OCI-LY1 (cell line): Measurements from ENCODE around the gene SLC8A1.

ENCODE experiments used
- H2AFZ ChIP-seq: fragments of 200-600 bp; sonication (generic), shearing (Covaris generic); 2 replicates; pipeline ENCODE4 v1.6.0; 2014; ENCODE audit warnings: antibody characterized with exemption, mild to moderate bottlenecking, low read length
- H3F3A ChIP-seq: fragments of 200-600 bp; sonication (generic), shearing (Covaris generic); 2 replicates; pipeline ENCODE4 v1.6.0; 2014; ENCODE audit warnings: mild to moderate bottlenecking, antibody characterized with exemption, low read length, moderate library complexity; ENCODE audit not compliant: insufficient read depth
- H3K27ac ChIP-seq: fragments of 200-600 bp; sonication (generic); 2 replicates; pipeline ENCODE4 v1.5.1; 2014; ENCODE audit warnings: low read length, mixed run types, mild to moderate bottlenecking, low read depth; ENCODE audit not compliant: poor library complexity, severe bottlenecking
- H3K27me3 ChIP-seq: fragments of 200-600 bp; sonication (generic); 2 replicates; pipeline ENCODE4 v1.6.0; 2014; ENCODE audit warnings: antibody characterized with exemption, mild to moderate bottlenecking, low read length, moderate library complexity; ENCODE audit not compliant: insufficient read depth
- H3K36me3 ChIP-seq: fragments of 200-600 bp; sonication (generic); 2 replicates; pipeline ENCODE4 v1.6.1; 2014; ENCODE audit warnings: mild to moderate bottlenecking, antibody characterized with exemption, low read length, moderate library complexity, mixed read lengths; ENCODE audit not compliant: insufficient read depth
- H3K4me1 ChIP-seq: fragments of 200-600 bp; sonication (generic); 2 replicates; pipeline ENCODE4 v1.5.1; 2014; ENCODE audit warnings: mild to moderate bottlenecking, low read length, moderate library complexity; ENCODE audit not compliant: insufficient read depth, severe bottlenecking
- H3K4me2 ChIP-seq: fragments of 200-600 bp; sonication (generic), shearing (Covaris generic); 2 replicates; pipeline ENCODE4 v1.6.1; 2014; ENCODE audit warnings: low read length
- H3K4me3 ChIP-seq: fragments of 200-600 bp; sonication (generic); 2 replicates; pipeline ENCODE4 v1.5.1; 2014; ENCODE audit warnings: low read length, low read depth, mild to moderate bottlenecking, mixed read lengths; ENCODE audit not compliant: poor library complexity, severe bottlenecking
- H3K79me2 ChIP-seq: fragments of 200-600 bp; shearing (Covaris generic); 2 replicates; pipeline ENCODE4 v1.6.1; 2016; ENCODE audit warnings: mixed run types, low read length, mixed read lengths; ENCODE audit not compliant: insufficient read depth
- H3K9ac ChIP-seq: fragments of 200-600 bp; sonication (generic), shearing (Covaris generic); 2 replicates; pipeline ENCODE4 v1.6.1; 2014; ENCODE audit warnings: mild to moderate bottlenecking, low read length, mixed read lengths
- H3K9me2 ChIP-seq: fragments of 200-600 bp; sonication (generic), shearing (Covaris generic); 2 replicates; pipeline ENCODE4 v1.6.1; 2014; ENCODE audit warnings: low read depth, mild to moderate bottlenecking, low read length, mixed read lengths
- H3K9me3 ChIP-seq: fragments of 200-600 bp; shearing (Covaris generic); 2 replicates; pipeline ENCODE4 v1.6.1; 2014; ENCODE audit warnings: low read length, mixed read lengths
- H4K20me1 ChIP-seq: fragments of 200-600 bp; sonication (generic), shearing (Covaris generic); 2 replicates; pipeline ENCODE4 v1.6.0; 2016; ENCODE audit warnings: mild to moderate bottlenecking, low read length; ENCODE audit not compliant: insufficient read depth
- EZH2 ChIP-seq: fragments of 200-600 bp; sonication (generic), shearing (Covaris generic); IDR thresholded peaks from 2 replicates; pipeline ENCODE4 v1.8.0; 2017; ENCODE audit warnings: borderline replicate concordance, mixed run types, mild to moderate bottlenecking, antibody characterized with exemption, low read length, moderate library complexity, mixed read lengths
- TF ChIP-seq, protein P1 (sequence below): fragments of 200-600 bp; sonication (generic), shearing (Covaris generic); IDR thresholded peaks from 2 replicates; pipeline ENCODE4 v1.5.1; 2017; ENCODE audit warnings: mild to moderate bottlenecking, antibody characterized with exemption, low read length, moderate library complexity, mixed read lengths

The SLC8A1 gene

DNA sequence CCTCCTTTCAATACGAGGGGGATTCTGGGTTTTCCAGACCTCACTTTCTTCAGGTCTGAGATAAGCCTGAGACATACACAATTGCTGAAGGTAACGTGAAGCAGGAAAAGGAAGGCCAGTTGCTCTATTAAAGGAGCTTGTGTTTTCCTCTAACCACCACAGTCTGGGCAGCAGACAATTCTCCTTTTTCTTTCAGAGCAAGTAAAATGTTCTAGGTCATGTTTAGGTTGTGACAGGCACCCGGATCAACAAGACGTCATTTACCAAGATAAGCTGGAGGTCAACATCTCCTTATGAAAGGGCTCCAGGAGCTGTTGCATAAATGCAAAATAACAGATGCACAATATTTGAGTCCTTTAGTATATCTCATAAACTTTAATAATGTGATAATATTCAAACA, 148.1 kb downstream of the SLC8A1 start:
- Histone ChIP-seq H3K4me2 (no peak overlapping the region), H3K9me2 (no peaks in the 10 kb centered on the region)

DNA sequence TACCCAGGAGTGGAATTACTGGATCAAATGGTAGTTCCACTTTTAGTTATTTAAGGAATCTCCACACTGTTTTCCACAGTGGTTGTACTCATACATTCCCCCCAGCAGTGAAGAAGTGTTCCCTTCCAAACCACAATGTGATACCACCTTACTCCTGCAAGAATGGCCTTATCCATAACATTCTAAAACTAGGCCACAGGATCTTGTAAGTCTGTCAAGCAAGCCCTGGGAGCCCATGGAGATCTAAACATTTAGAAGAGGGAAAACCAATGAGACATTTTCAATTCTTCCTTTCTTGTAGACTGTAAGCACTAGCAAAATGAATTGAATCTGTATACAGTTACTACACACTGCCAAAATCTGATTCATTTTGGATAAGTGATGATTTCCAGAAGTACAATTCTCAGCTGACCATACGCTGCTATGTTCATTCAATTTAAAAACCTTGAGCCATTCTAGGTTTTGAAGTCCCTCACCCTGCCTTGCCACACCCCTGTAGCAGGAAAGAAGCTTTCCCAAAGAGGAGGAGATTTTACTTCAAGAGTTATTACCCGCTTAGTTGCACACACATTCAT, 149.1 kb downstream of the SLC8A1 start:
- H3K4me3 ChIP-seq: no peak overlapping the region
- H3K9ac ChIP-seq: no peak overlapping the region
- H3K4me1 ChIP-seq: no peaks in the 10 kb centered on the region
- no peaks in the 10 kb centered on the region for H3K9me3 ChIP-seq
- no peaks in the 10 kb centered on the region for H3F3A ChIP-seq
- H3K79me2 ChIP-seq: no peaks in the 10 kb centered on the region
- no peak for TF ChIP-seq EZH2
- TF ChIP-seq, protein P1, sequence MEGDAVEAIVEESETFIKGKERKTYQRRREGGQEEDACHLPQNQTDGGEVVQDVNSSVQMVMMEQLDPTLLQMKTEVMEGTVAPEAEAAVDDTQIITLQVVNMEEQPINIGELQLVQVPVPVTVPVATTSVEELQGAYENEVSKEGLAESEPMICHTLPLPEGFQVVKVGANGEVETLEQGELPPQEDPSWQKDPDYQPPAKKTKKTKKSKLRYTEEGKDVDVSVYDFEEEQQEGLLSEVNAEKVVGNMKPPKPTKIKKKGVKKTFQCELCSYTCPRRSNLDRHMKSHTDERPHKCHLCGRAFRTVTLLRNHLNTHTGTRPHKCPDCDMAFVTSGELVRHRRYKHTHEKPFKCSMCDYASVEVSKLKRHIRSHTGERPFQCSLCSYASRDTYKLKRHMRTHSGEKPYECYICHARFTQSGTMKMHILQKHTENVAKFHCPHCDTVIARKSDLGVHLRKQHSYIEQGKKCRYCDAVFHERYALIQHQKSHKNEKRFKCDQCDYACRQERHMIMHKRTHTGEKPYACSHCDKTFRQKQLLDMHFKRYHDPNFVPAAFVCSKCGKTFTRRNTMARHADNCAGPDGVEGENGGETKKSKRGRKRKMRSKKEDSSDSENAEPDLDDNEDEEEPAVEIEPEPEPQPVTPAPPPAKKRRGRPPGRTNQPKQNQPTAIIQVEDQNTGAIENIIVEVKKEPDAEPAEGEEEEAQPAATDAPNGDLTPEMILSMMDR: no peak
- no peaks in the 10 kb centered on the region for H3K9me2 ChIP-seq
- no peaks in the 10 kb centered on the region for H4K20me1 ChIP-seq
- H3K4me2 ChIP-seq: no peak overlapping the region
- no peak overlapping the region for H2AFZ ChIP-seq
- H3K27me3 ChIP-seq: no peaks in the 10 kb centered on the region
- H3K36me3 ChIP-seq: no peaks in the 10 kb centered on the region
- no peak overlapping the region for H3K27ac ChIP-seq

More for the DNA sequence above, 148.1 kb downstream of the SLC8A1 start:
- Histone ChIP-seq H3K27me3 (no peaks in the 10 kb centered on the region), H3K4me1 (no peaks in the 10 kb centered on the region), H4K20me1 (no peaks in the 10 kb centered on the region), H3K27ac (no peak overlapping the region), H2AFZ (no peak overlapping the region), H3K9me3 (no peaks in the 10 kb centered on the region), H3K9ac (no peak overlapping the region), H3K79me2 (no peaks in the 10 kb centered on the region), H3F3A (no peaks in the 10 kb centered on the region), H3K36me3 (no peaks in the 10 kb centered on the region), H3K4me3 (no peak overlapping the region)
- TF ChIP-seq EZH2: no peak
- TF ChIP-seq, protein P1: no peak

DNA sequence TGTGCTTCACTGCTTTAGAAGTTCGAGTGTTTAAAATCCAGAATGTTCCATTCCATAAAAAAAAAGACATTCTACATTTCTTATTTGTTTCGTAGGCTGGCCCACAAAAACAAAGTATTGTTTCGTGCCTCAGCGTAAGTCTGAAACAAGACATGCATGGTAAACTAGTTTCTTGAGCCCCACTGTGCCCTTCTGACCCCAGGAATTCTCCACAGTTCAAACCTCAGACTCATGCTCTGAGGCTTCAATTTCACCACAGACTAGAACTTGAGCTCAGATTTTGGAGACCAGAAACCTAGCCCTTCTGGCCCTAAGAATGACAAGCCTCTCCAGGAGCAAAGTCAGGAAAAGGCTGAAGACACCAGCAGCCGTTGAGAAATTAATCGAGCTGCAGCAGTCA, 151.5 kb downstream of the SLC8A1 start:
- Histone ChIP-seq H3K9me3 (no peaks in the 10 kb centered on the region), H4K20me1 (no peaks in the 10 kb centered on the region), H2AFZ (no peak overlapping the region), H3K4me3 (no peak overlapping the region), H3K36me3 (no peaks in the 10 kb centered on the region), H3K27ac (no peak overlapping the region), H3K4me1 (no peaks in the 10 kb centered on the region), H3K9ac (no peak overlapping the region), H3K27me3 (no peaks in the 10 kb centered on the region), H3K4me2 (no peak overlapping the region), H3F3A (no peaks in the 10 kb centered on the region), H3K79me2 (no peaks in the 10 kb centered on the region), H3K9me2 (no peaks in the 10 kb centered on the region)
- TF ChIP-seq, protein P1: no peak
- TF ChIP-seq EZH2: no peak
